Measurements from ENCODE around the gene OTOGL. TPM values are rescaled to one million over a fixed set of nuclear protein-coding genes. Genes with fewer than 3 reads are reported as not detected.
A peak's percentile ranks its signal among the peaks of the same experiment; 100 is the strongest.

Gene OTOGL
- total RNA-seq, 1 donor from 2014 or later, result not detected

GRCh38 chr12:80268924-80269749, 169.8 kb downstream of the OTOGL start:
- ChIA-PET POLR2A (no interaction called here), CTCF (interaction anchor here (1.1 to 2.7 kb wide), 5 partner anchors 8 to 861 kb away, joined by 3 to 9 read pairs (median 7); no protein-coding TSS in a partner anchor)
- no peak for ATAC-seq (ENCODE audit: low read depth)
- H3K27me3 Mint-ChIP-seq, result peaks cover 2% of the 10 kb centered on the region
- H3K4me1 Mint-ChIP-seq, result no peaks in the 10 kb centered on the region
- no peaks in the 10 kb centered on the region for H3K9me3 Mint-ChIP-seq
- TF ChIP-seq CTCF (IDR thresholded peaks at IDR 0.05), result no peak
- H3K36me3 Mint-ChIP-seq (ENCODE audit: low read depth), result no peaks in the 10 kb centered on the region
- intact Hi-C loops (cut with micrococcal nuclease), result no loop called here
- H3K27ac Mint-ChIP-seq, result no peak overlapping the region
- no peak for DNase-seq
- H3K4me3 Mint-ChIP-seq, result no peak overlapping the region

- intact Hi-C loops (cut with micrococcal nuclease), result loop anchor here (1.0 to 10.0 kb wide), 4 partner anchors 78 to 862 kb away; no protein-coding TSS in a partner anchor
- Mint-ChIP-seq H3K36me3 (ENCODE audit: low read depth) (no peaks in the 10 kb centered on the region), H3K9me3 (no peaks in the 10 kb centered on the region), H3K4me3 (no peak overlapping the region), H3K27me3 (peaks cover 2% of the 10 kb centered on the region), H3K4me1 (no peaks in the 10 kb centered on the region), H3K27ac (no peak overlapping the region)
- peak; percentile 6 for TF ChIP-seq CTCF (IDR thresholded peaks at IDR 0.05)
- CTCF ChIA-PET, result interaction anchor here (0.6 to 2.7 kb wide), 10 partner anchors 9 to 862 kb away, joined by 3 to 9 read pairs (median 4); no protein-coding TSS in a partner anchor
- ATAC-seq (ENCODE audit: low read depth) (no peak), DNase-seq (no peak)
- POLR2A ChIA-PET, result no interaction called here
These were observed 170.6 kb downstream of the OTOGL start for GRCh38 chr12:80269803-80270552.

DNA sequence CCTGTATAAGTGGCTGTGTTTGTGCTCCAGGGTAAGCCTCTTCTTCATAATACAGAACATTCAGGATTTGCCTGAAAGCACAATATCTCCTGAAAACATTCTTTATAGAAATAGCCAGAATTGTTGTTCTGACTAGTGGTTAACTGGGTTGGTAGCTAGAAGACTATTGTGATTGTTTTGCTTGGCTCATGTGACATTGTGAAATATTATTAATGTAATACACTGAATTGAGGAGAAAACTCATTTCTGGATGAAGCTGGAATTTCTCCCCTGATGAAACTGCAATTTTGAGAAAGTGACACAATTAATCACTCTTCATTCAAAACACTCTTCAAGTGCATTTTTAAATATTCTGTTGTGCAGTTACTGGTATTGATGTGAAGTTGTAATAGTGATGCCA, 172.4 kb downstream of the OTOGL start:
- Mint-ChIP-seq H3K36me3 (ENCODE audit: low read depth) (no peaks in the 10 kb centered on the region), H3K4me3 (no peak overlapping the region), H3K9me3 (no peaks in the 10 kb centered on the region), H3K27me3 (peaks cover 2% of the 10 kb centered on the region), H3K4me1 (no peaks in the 10 kb centered on the region), H3K27ac (no peak overlapping the region)
- ChIA-PET POLR2A (no interaction called here), CTCF (interaction anchor here (0.7 to 2.1 kb wide), 2 partner anchors 9 to 22 kb away, joined by 4 to 8 read pairs; no protein-coding TSS in a partner anchor)
- DNase-seq, result no peak
- TF ChIP-seq CTCF (IDR thresholded peaks at IDR 0.05), result no peak
- intact Hi-C loops (cut with micrococcal nuclease), result loop anchor here (5.0 to 10.0 kb wide), 2 partner anchors 79 to 537 kb away; no protein-coding TSS in a partner anchor
- no peak for ATAC-seq (ENCODE audit: low read depth)

DNA sequence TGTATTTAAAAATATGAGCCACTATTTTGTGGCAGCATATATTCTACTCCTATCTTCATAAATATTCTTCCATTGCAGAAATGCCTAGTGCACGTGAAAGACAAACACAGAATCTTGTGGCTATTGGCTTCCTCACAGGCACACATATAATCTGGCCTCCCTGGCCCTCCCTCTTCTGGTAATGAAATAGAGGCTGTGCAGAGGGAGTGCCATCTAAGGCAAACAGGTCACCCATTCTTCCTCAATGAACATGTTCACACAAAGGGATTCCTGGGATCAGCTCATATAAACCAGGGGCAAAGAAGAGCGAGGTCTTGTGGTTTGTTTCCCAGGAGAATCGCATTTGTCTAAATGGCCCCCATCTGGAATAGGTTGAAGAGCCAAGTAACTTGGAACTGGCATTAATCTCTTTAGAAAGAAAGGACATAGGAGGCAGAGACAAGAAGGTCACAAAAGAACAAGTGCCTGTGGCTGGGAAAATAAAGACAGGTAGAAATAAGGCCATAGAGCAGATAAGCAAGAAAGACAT, 173.1 kb downstream of the OTOGL start:
- Mint-ChIP-seq H3K4me1 (no peaks in the 10 kb centered on the region), H3K27me3 (peaks cover 2% of the 10 kb centered on the region), H3K9me3 (no peaks in the 10 kb centered on the region), H3K36me3 (ENCODE audit: low read depth) (no peaks in the 10 kb centered on the region), H3K27ac (no peak overlapping the region), H3K4me3 (no peak overlapping the region)
- ChIA-PET CTCF (interaction anchor here (0.7 kb wide), 1 partner anchor 21 kb away, joined by 4 read pairs; no protein-coding TSS in a partner anchor), POLR2A (no interaction called here)
- intact Hi-C loops (cut with micrococcal nuclease), result loop anchor here (5.0 to 10.0 kb wide), 2 partner anchors 80 to 538 kb away; no protein-coding TSS in a partner anchor
- TF ChIP-seq CTCF (IDR thresholded peaks at IDR 0.05), result no peak
- DNase-seq, result no peak
- ATAC-seq (ENCODE audit: low read depth), result no peak

All from activated B cell treated with CpG ODN at 0.5 μM for 24 hours (primary cell).